ENCODE measurements around the gene FOXC2.

GRCh38 chr16:86536621-86537020 is 30.0 kb upstream of the FOXC2 start:
- TF ChIP-seq POLR2AphosphoS5 (IDR thresholded peaks at IDR 0.05; ENCODE audit: low read depth, low read length) (no peak), TAF1 (IDR thresholded peaks at IDR 0.05; ENCODE audit: borderline replicate concordance, insufficient read depth, low read length) (no peak), FOXP2 (optimal IDR thresholded peaks at IDR 0.05; ENCODE audit: borderline replicate concordance, extremely low read depth, extremely low read length, insufficient read depth) (no peak), SIN3A (IDR thresholded peaks at IDR 0.05; ENCODE audit: borderline replicate concordance, insufficient read depth, low read length) (no peak)

All from PFSK-1 (cell line).